LNCaP clone FGC (cell line): ENCODE results near the gene TGFB1I1.
"Not testable (repeated sequence)": the region's sequence is repeated elsewhere in the genome, so short reads cannot be mapped to it uniquely, and the experiment has no call there.

Source experiments
- DNase-seq: peaks from one replicate; pipeline ENCODE4 v3.0.0-alpha.2; 2011; ENCODE audit warnings: low read depth
- H3K4me3 ChIP-seq: 2 replicates; pipeline ENCODE4 v1.5.1; 2011; ENCODE audit warnings: mild to moderate bottlenecking, low read depth, low read length, control low read depth
- TF ChIP-seq, protein P1 (sequence below): IDR thresholded peaks from 2 replicates; pipeline ENCODE4 v1.5.1; 2012; ENCODE audit warnings: mild to moderate bottlenecking; ENCODE audit not compliant: control insufficient read depth, insufficient read depth; ENCODE audit errors: extremely low read depth

Gene TGFB1I1

GRCh38 chr16:31477220-31478216 lies 5.6 kb downstream of the TGFB1I1 start:
- DNase-seq: peak; percentile 46
- TF ChIP-seq, protein P1, sequence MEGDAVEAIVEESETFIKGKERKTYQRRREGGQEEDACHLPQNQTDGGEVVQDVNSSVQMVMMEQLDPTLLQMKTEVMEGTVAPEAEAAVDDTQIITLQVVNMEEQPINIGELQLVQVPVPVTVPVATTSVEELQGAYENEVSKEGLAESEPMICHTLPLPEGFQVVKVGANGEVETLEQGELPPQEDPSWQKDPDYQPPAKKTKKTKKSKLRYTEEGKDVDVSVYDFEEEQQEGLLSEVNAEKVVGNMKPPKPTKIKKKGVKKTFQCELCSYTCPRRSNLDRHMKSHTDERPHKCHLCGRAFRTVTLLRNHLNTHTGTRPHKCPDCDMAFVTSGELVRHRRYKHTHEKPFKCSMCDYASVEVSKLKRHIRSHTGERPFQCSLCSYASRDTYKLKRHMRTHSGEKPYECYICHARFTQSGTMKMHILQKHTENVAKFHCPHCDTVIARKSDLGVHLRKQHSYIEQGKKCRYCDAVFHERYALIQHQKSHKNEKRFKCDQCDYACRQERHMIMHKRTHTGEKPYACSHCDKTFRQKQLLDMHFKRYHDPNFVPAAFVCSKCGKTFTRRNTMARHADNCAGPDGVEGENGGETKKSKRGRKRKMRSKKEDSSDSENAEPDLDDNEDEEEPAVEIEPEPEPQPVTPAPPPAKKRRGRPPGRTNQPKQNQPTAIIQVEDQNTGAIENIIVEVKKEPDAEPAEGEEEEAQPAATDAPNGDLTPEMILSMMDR: peak; percentile 53
- H3K4me3 ChIP-seq: peak overlapping the region; percentile 40

DNA sequence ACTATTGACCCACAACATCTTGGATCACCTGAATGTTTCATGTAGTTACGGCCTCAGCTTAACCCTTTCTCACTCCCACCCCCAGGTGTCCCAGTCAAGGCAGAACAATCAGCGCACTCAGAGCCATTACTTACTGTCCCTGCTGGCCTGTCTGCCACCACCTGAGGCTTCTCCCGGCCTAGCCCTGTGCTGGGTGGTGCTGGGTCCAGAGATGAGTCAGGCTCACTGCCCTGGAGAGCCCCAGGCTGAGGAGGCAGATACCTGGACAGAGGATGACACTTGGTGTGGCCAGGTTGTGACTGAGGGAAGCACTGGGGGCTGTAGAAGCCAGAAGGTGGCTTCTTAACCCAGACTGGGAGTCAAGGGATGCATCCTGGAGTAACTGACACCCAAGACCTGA lies 7.0 kb downstream of the TGFB1I1 start:
- TF ChIP-seq, protein P1: no peak
- DNase-seq: no peak
- no peak overlapping the region for H3K4me3 ChIP-seq

DNA sequence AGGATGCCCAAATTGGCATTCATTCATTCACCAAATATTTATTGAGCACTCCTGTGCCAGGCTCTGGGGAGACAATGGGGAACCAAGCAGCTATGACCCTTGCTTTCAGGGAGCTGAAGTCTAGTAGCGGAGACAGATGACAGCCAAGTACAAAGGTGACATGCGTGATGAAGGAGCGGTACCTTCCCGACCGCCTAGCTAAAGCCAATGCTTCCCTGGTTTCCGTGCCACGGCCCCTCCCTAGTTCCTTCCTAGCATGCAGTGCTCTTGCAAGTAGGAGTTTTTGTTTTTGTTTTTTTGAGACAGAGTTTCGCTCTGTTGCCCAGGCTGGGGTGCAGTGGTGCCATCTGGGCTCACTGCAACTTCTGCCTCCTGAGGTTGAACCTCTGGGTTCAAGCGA lies 7.8 kb downstream of the TGFB1I1 start:
- DNase-seq: no peak
- TF ChIP-seq, protein P1: no peak
- H3K4me3 ChIP-seq: no peak overlapping the region

GRCh38 chr16:31480851-31481536 lies 9.0 kb downstream of the TGFB1I1 start:
- DNase-seq: no peak
- H3K4me3 ChIP-seq: no peak overlapping the region
- TF ChIP-seq, protein P1: no peak

DNA sequence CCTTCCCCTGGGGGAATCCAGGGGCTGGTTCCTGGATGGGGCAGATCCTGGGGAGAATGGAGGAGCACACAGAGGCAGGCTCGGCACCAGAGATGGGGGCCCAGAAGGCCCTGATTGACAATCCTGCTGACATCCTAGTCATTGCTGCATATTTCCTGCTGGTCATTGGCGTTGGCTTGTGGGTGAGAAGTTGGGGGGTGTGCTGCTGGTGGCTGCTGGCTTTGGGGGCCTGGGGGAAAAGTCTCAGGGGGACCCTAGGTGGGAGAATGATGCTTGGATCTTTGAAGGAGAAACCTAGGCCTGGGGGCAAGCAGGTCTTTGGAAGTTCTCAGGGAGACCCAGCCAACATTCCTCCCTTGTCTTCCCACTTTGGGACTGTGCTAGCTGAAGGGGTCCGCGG lies 11.1 kb downstream of the TGFB1I1 start, which contains the start of gene SLC5A2:
TSS of gene SLC5A2 (plus strand) at position 43 of the 400 bp plus-strand sequence. CDS start at position 57, 14 bp downstream.
- DNase-seq: no peak
- TF ChIP-seq, protein P1: no peak
- H3K4me3 ChIP-seq: no peak within 1 kb of the TSS

DNA sequence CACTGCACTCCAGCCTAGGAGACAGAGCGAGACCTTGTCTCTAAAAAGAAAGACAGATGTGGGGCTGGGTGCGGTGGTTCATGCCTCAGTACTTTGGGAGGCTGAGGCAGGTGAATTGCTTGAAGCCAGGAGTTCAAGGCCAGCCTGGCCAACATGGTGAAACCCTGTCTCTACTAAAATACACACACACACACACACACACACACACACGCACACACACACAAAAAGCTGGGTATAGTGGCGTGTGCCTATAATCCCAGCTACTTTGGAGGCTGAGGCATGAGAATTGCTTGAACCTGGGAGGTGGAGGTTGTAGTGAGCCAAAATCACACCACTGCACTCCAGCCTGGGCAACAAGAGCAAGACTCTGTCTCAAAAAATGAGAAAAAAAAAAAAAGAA lies 12.1 kb downstream of the TGFB1I1 start:
- DNase-seq, H3K4me3 ChIP-seq: not testable (repeated sequence)

GRCh38 chr16:31484491-31485171 lies 12.7 kb downstream of the TGFB1I1 start:
- H3K4me3 ChIP-seq: no peak overlapping the region
- TF ChIP-seq, protein P1: no peak
- no peak for DNase-seq
